Effector CD8-positive, alpha-beta T cell (primary cell): ENCODE results near the gene ZSCAN29.
A peak's percentile ranks its signal among the peaks of the same experiment; 100 is the strongest.

Experiments used
- DNase-seq: peaks from one replicate; lab custom pipeline; 2025; lab: John Stamatoyannopoulos, UW

The ZSCAN29 gene

GRCh38 chr15:43347114-43347513 lies 23.7 kb downstream of the ZSCAN29 start:
- no peak for DNase-seq

- no peak for DNase-seq
These were observed 24.5 kb downstream of the ZSCAN29 start for GRCh38 chr15:43346305-43346704.

- DNase-seq, result no peak
These were observed 40.1 kb downstream of the ZSCAN29 start for GRCh38 chr15:43330780-43331087.

- DNase-seq, result peak; percentile 82
These were observed 40.7 kb downstream of the ZSCAN29 start, which contains the start of gene LCMT2 for GRCh38 chr15:43329960-43330779. Gene LCMT2 (minus strand): TSS chr15:43330573. CDS start chr15:43330489, 84 bp downstream.

GRCh38 chr15:43329217-43329959 lies 41.5 kb downstream of the ZSCAN29 start:
- no peak for DNase-seq

- DNase-seq, result no peak
These were observed 45.7 kb downstream of the ZSCAN29 start for GRCh38 chr15:43325039-43325684.

- DNase-seq, result no peak
These were observed 51.7 kb downstream of the ZSCAN29 start for GRCh38 chr15:43318990-43319771.

- DNase-seq, result no peak
These were observed 53.2 kb downstream of the ZSCAN29 start for GRCh38 chr15:43317566-43318184.

- no peak for DNase-seq
These were observed 53.9 kb downstream of the ZSCAN29 start for GRCh38 chr15:43316971-43317346.

- no peak for DNase-seq
These were observed 54.5 kb downstream of the ZSCAN29 start for GRCh38 chr15:43316016-43316970.

- DNase-seq, result no peak
These were observed 56.7 kb downstream of the ZSCAN29 start for GRCh38 chr15:43314171-43314570.

- DNase-seq, result no peak
These were observed 58.5 kb downstream of the ZSCAN29 start for GRCh38 chr15:43312378-43312777.
